ENCODE measurements around the gene SETX. TPM values are rescaled to one million over a fixed set of nuclear protein-coding genes. Genes with fewer than 3 reads are reported as not detected.

Gene SETX
- total and polyA plus RNA-seq, 2 of the 13 experiments (the other 11 are each of a cell fraction or from before 2014, with no cell fraction given) = 13.2 to 39.0 TPM

DNA sequence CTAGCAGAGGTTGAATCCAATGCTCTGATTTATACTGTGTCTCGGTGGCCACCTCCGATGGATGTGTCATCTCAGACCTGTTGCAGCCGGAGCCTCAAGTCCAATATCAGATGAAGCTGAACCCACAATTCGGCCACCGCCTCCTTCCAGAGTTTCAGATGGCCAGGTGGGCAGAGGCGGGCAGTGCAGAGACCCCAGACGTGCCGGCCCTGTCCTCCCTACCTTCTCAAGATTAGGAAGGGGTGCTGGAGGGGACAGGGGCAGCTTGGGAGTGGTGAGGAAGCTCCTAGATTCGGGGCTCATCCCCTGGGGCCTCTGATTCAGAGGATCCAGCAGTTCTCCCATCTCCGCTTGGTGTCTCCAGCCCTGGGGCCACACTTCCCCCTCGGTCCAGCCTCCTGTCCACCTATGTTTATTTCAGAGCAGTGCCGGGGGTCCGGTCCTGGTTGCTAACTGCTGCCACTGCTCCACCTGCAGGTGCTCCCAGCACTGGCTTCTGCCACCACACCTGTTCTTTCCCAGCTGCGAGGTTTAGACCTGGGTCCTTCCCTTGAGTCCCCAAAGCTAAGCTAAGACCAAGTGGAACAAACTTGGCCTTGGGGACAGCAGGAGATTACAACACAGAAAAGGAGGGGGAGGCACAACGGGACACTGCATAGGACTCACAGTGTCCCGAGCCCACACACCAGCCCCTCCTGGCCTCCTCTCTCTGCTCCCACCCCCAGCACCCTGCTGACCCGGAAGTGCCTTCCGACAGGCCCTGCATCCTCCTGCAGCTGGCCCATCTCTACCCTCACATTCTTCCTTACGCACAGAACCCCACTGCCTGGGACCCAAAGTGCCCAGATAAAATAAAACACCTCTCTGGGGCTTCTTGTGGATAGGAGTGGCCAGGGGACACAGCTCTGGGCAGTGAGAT is 111.4 kb downstream of the SETX start (continued):
- TF ChIP-seq STAG1 (CRISPR knock-in tag; IDR thresholded peaks at IDR 0.05) = peak; percentile 28; the same call in 1 of the 2 replicates
- 0 out of 2 replicates have a peak, but pooled peaks have one; percentile 43 for TF ChIP-seq ZNF263 (CRISPR knock-in tag; IDR thresholded peaks at IDR 0.05)
- TF ChIP-seq, protein P1, sequence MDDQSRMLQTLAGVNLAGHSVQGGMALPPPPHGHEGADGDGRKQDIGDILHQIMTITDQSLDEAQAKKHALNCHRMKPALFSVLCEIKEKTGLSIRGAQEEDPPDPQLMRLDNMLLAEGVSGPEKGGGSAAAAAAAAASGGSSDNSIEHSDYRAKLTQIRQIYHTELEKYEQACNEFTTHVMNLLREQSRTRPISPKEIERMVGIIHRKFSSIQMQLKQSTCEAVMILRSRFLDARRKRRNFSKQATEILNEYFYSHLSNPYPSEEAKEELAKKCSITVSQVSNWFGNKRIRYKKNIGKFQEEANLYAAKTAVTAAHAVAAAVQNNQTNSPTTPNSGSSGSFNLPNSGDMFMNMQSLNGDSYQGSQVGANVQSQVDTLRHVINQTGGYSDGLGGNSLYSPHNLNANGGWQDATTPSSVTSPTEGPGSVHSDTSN (CRISPR knock-in tag; IDR thresholded peaks at IDR 0.05; ENCODE audit: borderline replicate concordance) = no peak
- TF ChIP-seq, protein P2, sequence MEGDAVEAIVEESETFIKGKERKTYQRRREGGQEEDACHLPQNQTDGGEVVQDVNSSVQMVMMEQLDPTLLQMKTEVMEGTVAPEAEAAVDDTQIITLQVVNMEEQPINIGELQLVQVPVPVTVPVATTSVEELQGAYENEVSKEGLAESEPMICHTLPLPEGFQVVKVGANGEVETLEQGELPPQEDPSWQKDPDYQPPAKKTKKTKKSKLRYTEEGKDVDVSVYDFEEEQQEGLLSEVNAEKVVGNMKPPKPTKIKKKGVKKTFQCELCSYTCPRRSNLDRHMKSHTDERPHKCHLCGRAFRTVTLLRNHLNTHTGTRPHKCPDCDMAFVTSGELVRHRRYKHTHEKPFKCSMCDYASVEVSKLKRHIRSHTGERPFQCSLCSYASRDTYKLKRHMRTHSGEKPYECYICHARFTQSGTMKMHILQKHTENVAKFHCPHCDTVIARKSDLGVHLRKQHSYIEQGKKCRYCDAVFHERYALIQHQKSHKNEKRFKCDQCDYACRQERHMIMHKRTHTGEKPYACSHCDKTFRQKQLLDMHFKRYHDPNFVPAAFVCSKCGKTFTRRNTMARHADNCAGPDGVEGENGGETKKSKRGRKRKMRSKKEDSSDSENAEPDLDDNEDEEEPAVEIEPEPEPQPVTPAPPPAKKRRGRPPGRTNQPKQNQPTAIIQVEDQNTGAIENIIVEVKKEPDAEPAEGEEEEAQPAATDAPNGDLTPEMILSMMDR (CRISPR knock-in tag; IDR thresholded peaks at IDR 0.05) = peak; percentile 57
- peak; percentile 41; the same call in 1 of the 2 replicates for TF ChIP-seq ELF1 (CRISPR knock-in tag; IDR thresholded peaks at IDR 0.05)
- no peak for TF ChIP-seq ZFAT (CRISPR knock-in tag; conservative IDR thresholded peaks at IDR 0.05)

DNA sequence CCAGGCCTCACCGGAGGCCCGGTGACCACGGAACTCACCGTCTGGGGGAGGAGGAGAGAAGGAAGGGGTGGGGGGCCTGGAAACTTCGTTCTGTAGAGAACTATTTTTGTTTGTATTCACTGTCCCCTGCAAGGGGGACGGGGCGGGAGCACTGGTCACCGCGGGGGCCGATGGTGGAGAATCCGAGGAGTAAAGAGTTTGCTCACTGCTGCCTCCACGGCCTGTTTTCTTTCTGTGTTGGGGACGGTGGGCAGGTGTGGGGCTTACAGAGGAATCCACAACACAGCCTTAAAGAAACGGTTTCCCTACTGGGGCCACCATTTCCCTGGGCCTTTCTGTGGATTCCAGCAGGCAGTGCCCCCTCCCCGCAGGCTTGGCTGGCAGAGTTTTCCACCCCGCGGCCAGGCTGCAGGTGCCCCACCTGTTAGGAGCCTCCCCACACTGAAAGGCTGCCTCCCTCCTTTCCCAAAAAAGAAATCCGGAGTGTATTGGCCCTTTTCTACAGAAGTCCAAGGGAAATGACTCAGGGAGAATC is 112.1 kb downstream of the SETX start:
- in situ Hi-C loops (cut with HindIII; ENCODE audit: extremely low pct_ligation_motif_present, low pct_unique_long_range_greater_than_20kb) = loop anchor here (25.0 kb wide), 1 partner anchor 655 kb away; no protein-coding TSS in a partner anchor
- WGBS (ENCODE audit: low lambda C conversion rate) = 0% methylated on average over 12 of the region's 18 CpGs
- TF ChIP-seq DNMT3B (CRISPR knock-in tag; conservative IDR thresholded peaks at IDR 0.05) = no peak
- TF ChIP-seq, protein P3, sequence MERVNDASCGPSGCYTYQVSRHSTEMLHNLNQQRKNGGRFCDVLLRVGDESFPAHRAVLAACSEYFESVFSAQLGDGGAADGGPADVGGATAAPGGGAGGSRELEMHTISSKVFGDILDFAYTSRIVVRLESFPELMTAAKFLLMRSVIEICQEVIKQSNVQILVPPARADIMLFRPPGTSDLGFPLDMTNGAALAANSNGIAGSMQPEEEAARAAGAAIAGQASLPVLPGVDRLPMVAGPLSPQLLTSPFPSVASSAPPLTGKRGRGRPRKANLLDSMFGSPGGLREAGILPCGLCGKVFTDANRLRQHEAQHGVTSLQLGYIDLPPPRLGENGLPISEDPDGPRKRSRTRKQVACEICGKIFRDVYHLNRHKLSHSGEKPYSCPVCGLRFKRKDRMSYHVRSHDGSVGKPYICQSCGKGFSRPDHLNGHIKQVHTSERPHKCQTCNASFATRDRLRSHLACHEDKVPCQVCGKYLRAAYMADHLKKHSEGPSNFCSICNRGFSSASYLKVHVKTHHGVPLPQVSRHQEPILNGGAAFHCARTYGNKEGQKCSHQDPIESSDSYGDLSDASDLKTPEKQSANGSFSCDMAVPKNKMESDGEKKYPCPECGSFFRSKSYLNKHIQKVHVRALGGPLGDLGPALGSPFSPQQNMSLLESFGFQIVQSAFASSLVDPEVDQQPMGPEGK (CRISPR knock-in tag; IDR thresholded peaks at IDR 0.05) = 0 out of 2 replicates have a peak, but pooled peaks have one; percentile 27
- no peak for TF ChIP-seq RAD21 (CRISPR knock-in tag; IDR thresholded peaks at IDR 0.05)
- no peak for TF ChIP-seq TGIF2 (CRISPR knock-in tag; IDR thresholded peaks at IDR 0.05)
- TF ChIP-seq SCMH1 (CRISPR knock-in tag; IDR thresholded peaks at IDR 0.05; ENCODE audit: borderline replicate concordance) = no peak
- peak; percentile 69 for TF ChIP-seq ZNF263 (CRISPR knock-in tag; IDR thresholded peaks at IDR 0.05)
- Histone ChIP-seq H3K9me3 (ENCODE audit: low read length) (no peaks in the 10 kb centered on the region), H2AFZ (ENCODE audit: low read length) (no peak overlapping the region), H3K9ac (ENCODE audit: insufficient read depth, low read depth, low read length) (no peak overlapping the region; the same call in 1 of the 2 replicates), H3K4me2 (ENCODE audit: low read depth, low read length) (peak overlapping the region; percentile 80), H3K4me1 (ENCODE audit: insufficient read depth, low read length) (peaks cover 16% of the 10 kb centered on the region), H3K27ac (ENCODE audit: extremely low read length, insufficient read depth, low read length) (no peak overlapping the region), H3K79me2 (ENCODE audit: insufficient read depth, low read length) (no peaks in the 10 kb centered on the region), H3K4me3 (replicated peaks in 1 of 3; ENCODE audit: insufficient read depth in 1 of 3, low read depth in 2 of 3, low read length in 3 of 3) (peak overlapping the region; percentile 65 to 73 (median 66)), H3K27me3 (ENCODE audit: control insufficient read depth in 1 of 2, insufficient read depth in 2 of 2, low read length in 2 of 2) (peaks cover 16 to 69% of the 10 kb centered on the region in 2 experiments; a peak in 4 of 5 replicates), H4K20me1 (ENCODE audit: insufficient read depth, low read length) (no peaks in the 10 kb centered on the region), H3K36me3 (replicated peaks in 1 of 2; ENCODE audit: control insufficient read depth in 1 of 2, insufficient read depth in 2 of 2, low read length in 2 of 2) (no peaks in the 10 kb centered on the region)
- FAIRE-seq (no peak), ATAC-seq (0 out of 3 replicates have a peak, but pooled peaks have one; percentile 5), DNase-seq (ENCODE audit: low spot score) (no peak)
- intact Hi-C loops (cut with micrococcal nuclease; ENCODE audit: unreplicated experiment) = loop anchor here (5.0 kb wide), 1 partner anchor 480 kb away; no protein-coding TSS in a partner anchor
- BruUV-seq (replicated peaks) = no TSS peak
- POLR2A ChIA-PET = no interaction called here
- CTCF ChIA-PET (ENCODE audit: low intra/inter-chr PET ratio, low total read pairs) = no interaction called here
